Adrenal gland (tissue), 12 donors: ENCODE results near the gene PPFIA1. TPM values are rescaled to one million over a fixed set of nuclear protein-coding genes. Genes with fewer than 3 reads are reported as not detected.

Source experiments
- DNase-seq, 7 donors: peaks; one replicate each; pipeline ENCODE4 v3.0.0-alpha.2; 2019 to 2020
- H3K27ac ChIP-seq, 5 donors: fragments of 200-600 bp; sonication (generic) in 4 of 5; 1 replicate in 3 of 5; 2 replicates in 2 of 5; pipeline versions ENCODE4 v1.5.1 to v1.8.0; 2016 to 2020; ENCODE audit warnings: mild to moderate bottlenecking in 1 of 5
- H3K27me3 ChIP-seq: fragments of 200-600 bp; 2 replicates; pipeline ENCODE4 v1.8.0; 2021
- H3K36me3 ChIP-seq, 2 donors: fragments of 200-600 bp; replicated peaks in 1 of 2; 1 replicate in 1 of 2; 2 replicates in 1 of 2; pipeline versions ENCODE4 v1.5.1 to v1.8.0; 2018 to 2022
- H3K4me1 ChIP-seq, 2 donors: fragments of 200-600 bp; replicated peaks in 1 of 2; 1 replicate in 1 of 2; 2 replicates in 1 of 2; pipeline versions ENCODE4 v1.5.1 to v1.8.0; 2018 to 2021
- H3K4me3 ChIP-seq, 4 donors: fragments of 200-600 bp; sonication (generic) in 3 of 4; one replicate each; pipeline ENCODE4 v1.5.1; 2016 to 2018
- H3K9me3 ChIP-seq, 3 donors: fragments of 200-600 bp; sonication (generic) in 1 of 3; replicated peaks in 1 of 3; 1 replicate in 2 of 3; 2 replicates in 1 of 3; pipeline versions ENCODE4 v1.5.1 to v1.8.0; 2016 to 2021
- POLR2A ChIP-seq, 2 donors: fragments of 450-650 bp; IDR thresholded peaks; one replicate each; pipeline ENCODE4 v1.6.1; 2017; ENCODE audit warnings: antibody characterized with exemption in 2 of 2, mild to moderate bottlenecking in 2 of 2, moderate library complexity in 1 of 2
- WGBS, 4 donors: extraction: QIAGEN DNeasy Blood & Tissue Kit in 2 of 4; methylation state at CpG; one replicate each; pipeline versions ENCODE4 v1.1.5 to v1.1.7; 2013 to 2017; 5-methylcytosine and 5-hydroxymethylcytosine counted together
- intact Hi-C, 2 donors: fragments of 100-400 bp; cut with DNase I; formaldehyde crosslinking; loops; one replicate each; pipeline versions ENCODE4 v1.14.1 to v1.15.0; 2022 to 2023
- microRNA counts, 2 donors: library from miRNA; unstranded; fragments of <30 nt; microRNA quantifications; one replicate each; lab custom pipeline; 2016
- microRNA-seq, 3 donors: library from miRNA; unstranded; fragments of <30 nt; microRNA quantifications; one replicate each; pipeline ENCODE4, GENCODE V29; 2017 to 2020
- polyA plus RNA-seq, 3 donors: library from polyadenylated mRNA; stranded (reverse); fragments of 200-250 nt in 2 of 3; fragments of 350-450 nt in 1 of 3; fragmentation: Illumina TruSeq in 1 of 3; extraction: RNeasy Lipid Tissue Mini Kit (QIAGEN cat#74804) in 1 of 3; gene quantifications; one replicate each; pipeline ENCODE4 v1.2.3, GENCODE V29; 2013 to 2014
- small RNA-seq, 2 donors: library from RNA; depleted of rRNA; stranded (forward); fragments of <200 nt; gene quantifications; one replicate each; pipeline ENCODE3, GENCODE V24; 2016
- total RNA-seq, 9 donors: library from RNA; depleted of rRNA in 4 of 9; stranded (reverse); fragments of >200 nt in 4 of 9; fragments of 120-200 nt in 1 of 9; fragmentation: NEBNext Ultra II Directional in 1 of 9; extraction: Animal tissue kit (Norgen Biotek cat#: 25700) in 1 of 9; gene quantifications; one replicate each; pipeline versions ENCODE4 v1.1.0 to v1.2.4, GENCODE V29; 2013 to 2023
- TF ChIP-seq, protein P1 (sequence below), 6 experiments: fragments of 450-650 bp in 4 of 6; fragments of 200-600 bp in 2 of 6; sonication (generic) in 1 of 6; IDR thresholded peaks; 1 replicate in 5 of 6; 2 replicates in 1 of 6; pipeline versions ENCODE4 v1.5.1 to v1.8.0; 2016 to 2021; ENCODE audit warnings: antibody characterized with exemption in 6 of 6, mild to moderate bottlenecking in 2 of 6, moderate library complexity in 1 of 6
- donor health status: healthy with polysubstance abuse.
- donor health status: Bipolar disorder and iron deficiency.
- donor health status: DM: yes; HTN: yes; CAD: no.
- donor health status: DM: no; HTN: no; CAD: no.
- donor health status: DM: no; HTN: no; CAD: no.
- donor health status: DM: yes; HTN: yes; CAD: no.

Gene PPFIA1
- total and polyA plus RNA-seq, 12 donors = 25.8 to 58.6 (median 35.7) TPM

DNA sequence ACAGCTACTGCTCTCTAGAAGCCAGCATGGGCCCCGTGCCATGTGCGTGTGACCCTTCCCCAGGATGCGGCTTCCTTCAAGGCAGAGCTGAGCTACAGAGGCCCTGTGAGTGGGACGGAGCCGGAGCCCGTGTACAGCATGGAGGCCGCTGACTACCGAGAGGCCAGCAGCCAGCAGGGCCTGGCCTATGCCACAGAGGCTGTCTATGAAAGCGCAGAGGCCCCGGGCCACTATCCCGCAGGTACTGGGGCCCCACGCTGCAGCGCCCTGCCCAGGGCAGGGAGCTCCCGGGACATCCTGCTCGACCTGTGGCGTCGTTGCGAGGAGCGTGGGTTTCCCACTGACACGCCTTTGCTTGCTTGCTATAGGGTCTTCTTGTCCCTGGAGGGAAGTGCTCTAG, 162.5 kb downstream of the PPFIA1 start:
- H3K36me3 ChIP-seq = peaks cover 0 to 91% of the 10 kb centered on the region in 2 donors
- intact Hi-C loops = no loop called here
- no peak overlapping the region for H3K27ac ChIP-seq
- no peak for DNase-seq
- WGBS, 4 donors = 93 to 97% (median 95%) methylated on average over 16 to 20 of the region's 20 CpGs
- no peaks in the 10 kb centered on the region for H3K4me1 ChIP-seq
- no peak overlapping the region for H3K4me3 ChIP-seq
- TF ChIP-seq, protein P1, sequence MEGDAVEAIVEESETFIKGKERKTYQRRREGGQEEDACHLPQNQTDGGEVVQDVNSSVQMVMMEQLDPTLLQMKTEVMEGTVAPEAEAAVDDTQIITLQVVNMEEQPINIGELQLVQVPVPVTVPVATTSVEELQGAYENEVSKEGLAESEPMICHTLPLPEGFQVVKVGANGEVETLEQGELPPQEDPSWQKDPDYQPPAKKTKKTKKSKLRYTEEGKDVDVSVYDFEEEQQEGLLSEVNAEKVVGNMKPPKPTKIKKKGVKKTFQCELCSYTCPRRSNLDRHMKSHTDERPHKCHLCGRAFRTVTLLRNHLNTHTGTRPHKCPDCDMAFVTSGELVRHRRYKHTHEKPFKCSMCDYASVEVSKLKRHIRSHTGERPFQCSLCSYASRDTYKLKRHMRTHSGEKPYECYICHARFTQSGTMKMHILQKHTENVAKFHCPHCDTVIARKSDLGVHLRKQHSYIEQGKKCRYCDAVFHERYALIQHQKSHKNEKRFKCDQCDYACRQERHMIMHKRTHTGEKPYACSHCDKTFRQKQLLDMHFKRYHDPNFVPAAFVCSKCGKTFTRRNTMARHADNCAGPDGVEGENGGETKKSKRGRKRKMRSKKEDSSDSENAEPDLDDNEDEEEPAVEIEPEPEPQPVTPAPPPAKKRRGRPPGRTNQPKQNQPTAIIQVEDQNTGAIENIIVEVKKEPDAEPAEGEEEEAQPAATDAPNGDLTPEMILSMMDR (IDR thresholded peaks at IDR 0.05) = no peak
- no peak for TF ChIP-seq POLR2A (IDR thresholded peaks at IDR 0.05)
- H3K9me3 ChIP-seq = no peaks in the 10 kb centered on the region
- no peaks in the 10 kb centered on the region for H3K27me3 ChIP-seq

DNA sequence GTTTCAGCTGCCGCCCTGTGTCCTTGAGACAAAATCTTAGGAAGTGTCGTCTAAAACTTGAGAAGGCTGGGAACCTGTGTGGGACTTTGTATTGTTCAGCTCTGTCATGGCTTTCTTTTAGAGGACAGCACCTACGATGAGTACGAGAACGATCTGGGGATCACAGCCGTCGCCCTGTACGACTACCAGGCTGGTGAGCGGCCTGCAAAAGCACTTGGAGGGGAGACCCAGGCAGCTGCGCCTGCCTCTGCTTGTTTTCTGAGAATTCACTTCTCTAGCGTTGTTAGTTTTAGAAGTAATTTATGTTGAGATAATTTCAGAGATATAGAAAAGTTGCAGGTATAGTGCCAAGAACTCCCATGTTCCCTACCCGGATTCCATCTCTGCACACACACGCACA, 163.0 kb downstream of the PPFIA1 start:
- WGBS, 4 donors = 87 to 90% (median 88%) methylated on average over 13 of the region's 13 CpGs
- TF ChIP-seq, protein P1 (IDR thresholded peaks at IDR 0.05) = no peak
- no peak for TF ChIP-seq POLR2A (IDR thresholded peaks at IDR 0.05)
- intact Hi-C loops = no loop called here
- H3K36me3 ChIP-seq = peaks cover 0 to 88% of the 10 kb centered on the region in 2 donors
- H3K27me3 ChIP-seq = no peaks in the 10 kb centered on the region
- no peak overlapping the region for H3K4me3 ChIP-seq
- H3K4me1 ChIP-seq = no peaks in the 10 kb centered on the region
- H3K27ac ChIP-seq = no peak overlapping the region
- no peak for DNase-seq
- no peaks in the 10 kb centered on the region for H3K9me3 ChIP-seq

MicroRNA genes within 50 kb of the gene (microRNA counts, 767-probe panel; counts per million panel counts)
- 0 counts per million in 2 donors for microRNA hsa-miR-548k (lab: Ali Mortazavi, UCI)

Small RNAs within 50 kb of the gene (microRNA-seq; reads per million reads assigned to microRNA genes)
- gene MIR548K = 1.5 to 7.6 (median 1.7) reads per million in 3 donors

Small RNAs within 50 kb of the gene (small RNA-seq; reads per million reads assigned to genes)
- 3.8 to 5.2 reads per million in 2 donors for gene MIR548K

Other genes starting within 250 kb of the PPFIA1 start
- gene ANO1, start 192.4 kb upstream of the PPFIA1 start, total RNA-seq = 1 to 10 TPM in 8 of 9 donors, under 1 TPM in 1; 0.67 to 6.7 (median 2.1) TPM
- gene ANO1, start 192.4 kb upstream of the PPFIA1 start, polyA plus RNA-seq = 1 to 10 TPM; 1.8 to 3.9 (median 3.1) TPM
- gene FADD, start 67.4 kb upstream of the PPFIA1 start, total RNA-seq = 10 to 100 TPM; 15.7 to 37.9 (median 26.7) TPM
- 10 to 100 TPM in 1 of 3 donors, 1 to 10 TPM in 2; 8.9 to 34.0 (median 9.2) TPM for gene FADD, start 67.4 kb upstream of the PPFIA1 start, polyA plus RNA-seq
- gene CTTN, start 127.8 kb downstream of the PPFIA1 start, total RNA-seq = 100 to 1,000 TPM; 190 to 419 (median 279) TPM
- gene CTTN, start 127.8 kb downstream of the PPFIA1 start, polyA plus RNA-seq = 100 to 1,000 TPM; 157 to 333 (median 254) TPM